Renal cortex interstitium (tissue), 11 donors: ENCODE measurements around the gene STON2. TPM values are rescaled to one million over a fixed set of nuclear protein-coding genes. Genes with fewer than 3 reads are reported as not detected.
A peak's percentile ranks its signal among the peaks of the same experiment; 100 is the strongest.

Experiments used
- DNase-seq, 11 donors: peaks; one replicate each; pipeline ENCODE4 v3.0.0-alpha.2; 2013; ENCODE audit warnings: low read depth in 9 of 11, low spot score in 4 of 11; ENCODE audit errors: extremely low read depth in 1 of 11
- polyA plus RNA-seq, 3 donors: library from polyadenylated mRNA; unstranded; fragments of 120-200 nt; gene quantifications; one replicate each; pipeline ENCODE4 v1.2.1, GENCODE V29; 2013; ENCODE audit not compliant: insufficient read length in 3 of 3

STON2 gene
- polyA plus RNA-seq, 3 donors: 44.0 to 52.0 (median 50.5) TPM

DNA sequence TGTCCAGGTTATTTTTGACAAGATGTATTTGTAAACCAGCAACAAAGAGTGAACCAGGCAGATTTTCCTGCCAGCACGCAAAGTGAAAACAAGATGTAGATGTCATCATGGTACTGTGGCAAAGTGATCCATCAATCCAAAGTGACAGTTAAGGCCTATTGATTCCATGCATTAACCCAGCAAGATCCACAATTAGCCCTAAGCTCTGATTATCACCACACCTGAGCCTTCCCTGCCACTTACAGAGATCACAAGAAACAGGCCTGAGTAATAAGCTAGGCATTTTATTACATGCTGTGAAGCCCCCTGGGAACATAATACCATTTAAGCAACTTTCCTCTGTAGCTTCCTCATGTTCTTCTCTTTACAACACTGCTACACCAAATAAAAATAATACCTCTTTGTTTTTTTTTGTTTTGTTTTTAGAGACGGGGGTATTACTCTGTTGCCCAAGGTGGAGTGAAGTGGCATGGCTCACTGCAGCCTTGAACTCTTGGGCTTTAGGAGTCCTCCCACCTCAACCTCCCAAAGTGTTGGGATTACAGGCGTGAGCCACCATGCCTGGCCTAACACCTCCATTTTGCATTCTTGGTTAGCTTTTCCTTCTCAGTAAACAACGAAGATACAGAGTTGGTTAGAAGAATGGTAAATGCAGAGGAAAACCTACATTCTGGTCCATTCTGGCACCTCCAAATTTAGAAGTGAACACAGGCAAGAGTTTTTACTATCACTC is 85.5 kb downstream of the STON2 start:
- DNase-seq: no peak

DNA sequence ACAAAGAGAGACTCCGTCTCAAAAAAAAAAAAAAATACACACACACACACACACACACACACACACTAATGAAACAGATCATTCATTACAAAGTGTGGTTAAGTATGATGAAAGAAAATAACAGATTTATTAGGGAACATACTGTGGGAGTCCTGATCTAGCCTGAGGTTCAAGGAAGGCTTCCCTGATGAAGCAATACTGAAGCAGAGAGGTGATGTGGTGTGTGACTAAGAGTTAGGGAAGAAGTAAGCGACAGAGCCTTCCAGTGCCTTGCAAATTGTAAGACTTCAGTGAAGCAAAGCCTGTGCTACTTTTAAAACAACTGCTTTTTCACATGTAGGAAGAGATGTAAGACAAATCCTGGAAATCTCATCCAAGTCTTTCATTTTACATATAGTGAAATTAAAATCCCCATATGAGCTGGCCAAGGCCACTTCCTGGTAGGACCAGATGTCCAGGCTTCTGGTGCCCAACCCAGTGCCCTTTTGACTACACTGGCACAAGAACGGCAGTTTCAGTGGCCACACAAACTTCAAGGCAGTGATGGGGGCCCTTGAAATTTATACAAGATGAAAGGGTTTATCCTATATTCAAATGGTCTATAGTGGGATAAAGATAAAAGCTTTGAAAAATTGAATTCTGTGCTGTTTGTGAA is 86.2 kb downstream of the STON2 start:
- no peak for DNase-seq

DNA sequence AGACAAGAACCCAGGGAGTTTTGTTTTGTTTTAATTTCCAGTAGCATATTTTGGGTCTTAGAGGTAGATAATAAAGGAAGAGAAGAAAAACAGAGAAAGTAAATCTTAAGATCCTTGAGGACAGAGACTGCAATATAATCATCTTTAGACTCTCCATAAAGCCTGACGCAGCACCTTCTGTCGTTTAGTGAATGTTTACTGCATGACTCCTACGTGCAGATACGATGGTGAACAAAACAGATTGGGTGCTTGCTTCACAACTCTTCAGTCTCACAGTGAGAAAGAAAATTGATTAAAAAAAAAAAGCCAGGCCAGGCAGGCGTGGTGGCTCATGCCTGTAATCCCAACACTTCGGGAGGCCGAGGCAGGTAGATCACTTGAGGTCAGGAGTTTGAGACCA is 86.9 kb downstream of the STON2 start:
- no peak for DNase-seq

DNA sequence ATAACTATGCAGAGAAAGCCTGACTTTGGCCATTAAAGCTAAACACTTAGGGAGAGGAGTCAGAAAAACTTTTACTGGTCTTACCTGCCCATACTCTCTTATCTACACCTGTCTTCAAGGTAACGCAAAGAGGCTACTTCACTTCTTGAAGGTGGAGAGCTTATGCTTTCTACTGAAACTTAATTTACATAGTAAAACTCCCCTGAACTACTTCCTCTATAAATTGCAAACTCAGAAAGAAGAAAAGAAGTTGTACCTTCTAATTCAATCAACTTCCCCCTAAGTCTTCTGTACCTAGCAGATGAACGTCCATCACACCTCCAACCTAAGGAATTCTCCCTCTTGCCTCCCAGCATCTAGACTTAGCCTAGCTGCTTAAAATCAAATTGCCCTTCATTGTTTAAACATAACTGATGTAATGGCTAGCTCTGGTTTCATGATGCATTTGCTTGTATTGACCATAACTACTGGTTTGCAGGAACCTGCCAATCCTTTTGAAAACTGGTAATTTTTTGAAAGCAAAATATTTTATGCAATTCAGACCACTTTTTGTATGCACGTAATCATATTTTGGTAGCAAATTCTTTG is 87.7 kb downstream of the STON2 start:
- no peak for DNase-seq

DNA sequence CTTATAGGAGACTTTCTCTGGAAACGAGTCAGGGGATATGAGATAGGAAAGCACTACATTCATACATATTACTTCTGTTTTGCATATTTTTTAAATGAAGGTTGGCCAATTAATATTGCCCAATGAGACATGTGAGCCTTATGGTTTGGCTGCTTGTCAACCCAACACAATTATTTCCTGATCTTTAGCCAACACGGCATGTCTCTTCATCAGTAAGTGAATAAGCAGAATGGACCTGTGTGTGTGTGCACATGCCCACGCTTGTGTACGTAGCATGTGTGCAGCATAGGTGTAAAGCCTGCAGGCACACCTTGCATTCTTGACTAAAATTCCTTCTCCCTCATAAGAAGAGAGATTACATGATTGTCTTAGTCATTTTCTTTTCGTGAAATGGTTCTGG is 88.3 kb downstream of the STON2 start:
- DNase-seq: no peak

DNA sequence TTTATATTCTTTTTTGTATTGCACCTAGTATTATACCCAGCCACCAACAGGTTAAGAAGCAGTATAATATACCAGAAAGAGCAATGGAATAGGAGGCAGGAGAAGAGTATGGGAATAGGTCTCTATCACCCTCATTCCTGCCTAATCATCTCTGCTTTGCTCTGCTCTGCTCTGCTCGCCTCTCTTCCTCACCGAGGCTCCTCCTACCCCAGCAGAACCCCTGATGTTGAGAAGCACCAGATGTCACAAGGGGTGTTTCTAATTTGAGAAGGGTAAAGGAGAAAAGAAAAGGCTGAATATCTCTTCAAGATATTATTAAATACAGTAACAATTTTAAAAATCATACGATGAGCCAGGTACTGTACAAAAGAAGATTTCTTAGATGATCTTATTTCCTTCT is 89.0 kb downstream of the STON2 start:
- DNase-seq: no peak

DNA sequence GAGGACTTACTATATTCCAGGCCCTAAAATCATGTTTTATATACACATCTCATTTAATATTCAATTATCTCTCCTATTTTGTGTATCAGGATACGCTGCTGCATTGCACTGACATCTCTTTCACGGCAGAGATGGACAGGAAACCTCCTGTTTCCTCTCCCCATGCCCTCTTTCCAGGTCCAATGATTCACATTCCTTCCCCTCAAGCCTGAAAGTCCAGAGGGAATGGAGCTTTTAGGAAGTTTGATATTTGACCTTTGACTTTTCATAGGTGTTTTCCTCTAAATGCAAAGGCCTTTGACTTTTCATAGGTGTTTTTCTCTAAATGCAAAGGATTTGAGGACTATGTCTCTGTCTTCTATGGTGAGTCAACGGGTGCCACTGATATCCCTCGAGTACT is 89.5 kb downstream of the STON2 start:
- DNase-seq: no peak

DNA sequence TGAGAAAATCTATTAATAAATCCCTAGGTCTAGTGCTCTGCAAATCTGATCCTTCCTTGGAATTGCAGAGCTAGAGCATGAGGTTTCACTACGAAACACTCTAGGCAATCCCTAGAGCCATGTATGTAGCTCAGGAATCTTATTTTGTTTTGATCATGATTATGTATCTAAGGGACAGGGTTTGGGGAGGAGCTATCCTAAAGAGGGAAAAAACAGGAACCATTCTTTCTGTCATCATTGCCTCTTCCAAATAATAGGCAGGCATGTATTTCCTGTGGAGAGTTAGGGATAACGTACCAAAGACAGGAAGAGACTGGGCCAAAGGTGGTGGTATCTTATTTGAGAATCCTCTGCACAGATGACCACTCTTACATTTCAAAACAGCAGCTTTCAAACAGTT is 90.6 kb downstream of the STON2 start:
- no peak for DNase-seq

DNA sequence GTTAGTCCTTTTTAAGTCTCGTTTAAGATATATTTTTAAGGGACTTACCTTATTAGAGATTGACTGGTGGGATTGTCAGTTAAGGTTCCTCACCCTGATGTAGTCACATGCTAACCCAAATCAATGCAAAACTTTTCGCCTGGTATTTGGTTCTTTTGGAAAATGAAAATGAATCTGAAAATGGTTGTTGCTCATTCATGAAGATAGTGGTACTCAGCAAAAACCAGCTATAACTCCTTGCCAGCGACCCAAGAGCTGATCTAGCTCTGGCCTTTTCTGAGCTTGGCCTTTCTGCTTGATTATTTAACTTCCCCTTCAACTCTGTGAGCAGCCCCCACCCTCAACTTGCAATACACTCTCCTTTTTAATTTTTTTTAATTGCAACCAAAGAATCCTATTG is 94.4 kb downstream of the STON2 start:
- DNase-seq: no peak

DNA sequence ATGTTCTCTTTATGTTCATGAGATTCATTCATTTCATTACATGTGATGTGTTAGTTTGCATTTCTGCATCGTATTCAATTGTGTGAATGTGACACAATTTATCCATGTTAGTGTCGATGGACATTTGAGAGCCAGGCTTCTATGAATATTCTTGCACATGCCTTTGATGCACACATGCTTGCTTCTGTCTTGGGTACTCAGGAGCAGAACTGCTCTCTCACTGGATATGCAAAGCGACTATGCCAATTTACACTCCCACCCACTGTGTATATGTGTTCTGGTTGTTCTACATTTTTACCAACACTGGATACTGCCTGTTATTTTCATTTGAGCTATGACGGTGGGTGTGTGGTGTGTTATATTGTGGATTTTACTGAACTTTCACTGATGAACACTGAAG is 95.1 kb downstream of the STON2 start:
- no peak for DNase-seq

DNA sequence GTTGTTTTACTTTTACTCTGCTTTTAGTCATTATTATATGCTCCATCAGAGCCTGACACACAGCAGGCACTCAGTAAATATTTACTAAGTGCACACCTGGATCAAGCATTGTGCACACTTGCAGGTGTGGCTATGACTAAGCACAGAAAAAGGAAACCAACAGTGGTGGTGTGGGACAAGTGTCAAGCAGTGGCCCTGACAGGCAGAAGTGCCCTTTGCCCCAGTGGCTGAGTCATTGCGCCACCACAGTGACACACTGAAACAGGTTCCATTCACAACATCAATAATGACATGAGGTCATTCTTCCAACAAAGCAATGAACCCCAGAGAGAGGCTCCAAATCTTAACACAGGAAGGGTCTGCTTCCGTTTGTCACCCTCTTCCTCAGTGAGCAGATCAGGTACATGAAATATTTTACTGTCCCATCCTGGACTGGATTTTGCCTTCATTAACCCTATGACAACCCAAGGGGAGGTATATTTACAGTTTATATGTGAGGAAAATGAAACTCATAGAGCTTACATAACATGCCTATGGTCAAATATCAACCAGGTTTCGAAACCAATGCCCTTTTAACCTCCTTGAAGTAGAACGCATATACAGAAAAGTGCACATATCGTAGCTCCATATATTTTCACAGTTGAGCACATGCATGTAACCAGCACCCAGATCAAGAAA is 96.7 kb downstream of the STON2 start:
- peak in 1 of 11 donors; percentile 22 for DNase-seq

DNA sequence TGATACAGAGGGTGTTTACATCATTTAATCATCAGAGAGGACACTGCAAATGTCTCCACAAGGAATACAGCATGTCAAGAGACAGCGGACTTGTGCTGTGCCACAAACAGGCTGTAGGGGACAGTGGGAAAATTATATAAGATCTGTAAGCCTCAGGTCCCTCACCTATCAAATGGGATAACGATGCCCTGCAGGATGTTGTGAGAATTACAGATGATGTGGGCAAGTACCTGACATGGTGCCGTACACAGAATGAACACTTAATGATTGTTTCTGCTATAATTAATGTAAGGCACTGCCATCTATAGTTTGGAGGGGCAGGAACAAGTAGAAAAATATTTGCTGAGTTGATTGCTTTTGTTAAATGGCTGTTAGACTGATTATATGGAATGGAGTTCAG is 97.5 kb downstream of the STON2 start:
- DNase-seq: no peak

DNA sequence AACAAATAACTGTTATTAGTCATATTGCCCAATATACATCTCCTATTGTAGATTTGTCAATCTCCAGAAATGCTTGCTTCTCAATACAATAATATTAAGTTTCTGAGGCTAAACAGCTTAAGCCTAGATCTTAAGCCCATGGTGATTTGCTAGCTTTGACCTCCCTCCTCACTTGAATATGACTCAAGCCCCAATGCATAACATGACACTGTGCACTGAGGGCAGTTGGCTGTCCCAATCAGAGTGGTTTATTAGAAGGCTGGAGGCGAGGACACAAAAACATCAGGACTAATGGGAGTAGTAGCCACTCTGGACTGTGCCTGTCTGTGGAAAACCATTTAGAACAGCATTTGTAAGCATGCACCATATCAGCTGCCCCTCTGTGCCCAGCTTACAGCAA is 98.3 kb downstream of the STON2 start:
- DNase-seq: no peak

DNA sequence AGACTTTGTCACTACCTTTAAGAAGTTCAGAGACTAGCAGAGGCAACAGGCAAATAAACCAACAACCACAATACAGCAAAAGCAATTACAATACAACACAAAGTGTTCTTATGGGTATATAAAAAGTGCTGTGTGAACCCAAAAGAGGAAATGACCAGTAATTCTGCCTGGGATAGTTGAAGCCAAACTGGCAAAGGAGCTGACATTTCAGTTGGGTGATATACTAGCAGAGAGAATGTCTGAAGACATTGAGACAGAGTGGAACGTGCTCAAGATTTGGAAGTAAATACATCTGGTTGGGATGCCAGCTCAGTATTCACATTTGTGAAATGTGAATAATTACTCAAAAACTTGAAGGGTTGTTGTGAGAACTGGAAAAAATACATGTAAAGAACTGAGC is 98.8 kb downstream of the STON2 start:
- DNase-seq: no peak

DNA sequence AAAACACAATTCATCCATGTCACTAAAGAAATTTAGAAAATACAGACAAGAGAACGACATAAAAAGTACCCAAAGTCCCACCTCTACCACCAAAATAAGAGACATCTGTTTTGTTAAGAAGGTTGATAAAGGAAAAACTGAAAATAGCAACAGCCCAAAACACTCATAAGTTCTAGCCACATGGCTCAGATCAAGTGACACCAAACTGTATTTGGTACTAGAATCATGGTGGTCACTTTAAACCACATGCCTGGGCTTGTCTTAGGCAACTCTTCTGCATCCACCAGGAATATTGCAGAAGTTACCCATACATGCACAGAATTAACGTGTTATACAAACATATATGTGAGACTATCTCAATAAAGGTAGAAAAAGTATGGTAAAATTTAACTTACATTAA is 101.2 kb downstream of the STON2 start:
- DNase-seq: no peak

DNA sequence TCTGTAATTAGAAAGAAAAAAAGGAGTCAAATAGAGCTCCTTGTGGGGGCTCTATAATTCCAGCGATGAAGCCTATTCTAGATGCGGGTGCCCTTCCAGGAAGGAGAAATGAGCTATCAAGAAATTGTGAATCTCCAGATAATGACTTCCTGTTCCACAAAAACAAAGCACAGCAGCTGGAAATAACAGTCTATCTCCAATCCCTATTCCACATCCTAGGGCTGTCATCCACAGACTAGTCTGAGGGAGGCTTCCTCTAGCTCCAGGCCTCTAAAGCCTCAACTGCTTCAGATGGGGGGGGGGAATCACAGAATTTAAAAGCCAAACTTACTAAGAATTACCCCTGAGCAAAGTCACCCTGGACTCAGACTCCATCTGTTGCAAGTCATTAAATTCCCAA is 102.0 kb downstream of the STON2 start:
- no peak for DNase-seq

DNA sequence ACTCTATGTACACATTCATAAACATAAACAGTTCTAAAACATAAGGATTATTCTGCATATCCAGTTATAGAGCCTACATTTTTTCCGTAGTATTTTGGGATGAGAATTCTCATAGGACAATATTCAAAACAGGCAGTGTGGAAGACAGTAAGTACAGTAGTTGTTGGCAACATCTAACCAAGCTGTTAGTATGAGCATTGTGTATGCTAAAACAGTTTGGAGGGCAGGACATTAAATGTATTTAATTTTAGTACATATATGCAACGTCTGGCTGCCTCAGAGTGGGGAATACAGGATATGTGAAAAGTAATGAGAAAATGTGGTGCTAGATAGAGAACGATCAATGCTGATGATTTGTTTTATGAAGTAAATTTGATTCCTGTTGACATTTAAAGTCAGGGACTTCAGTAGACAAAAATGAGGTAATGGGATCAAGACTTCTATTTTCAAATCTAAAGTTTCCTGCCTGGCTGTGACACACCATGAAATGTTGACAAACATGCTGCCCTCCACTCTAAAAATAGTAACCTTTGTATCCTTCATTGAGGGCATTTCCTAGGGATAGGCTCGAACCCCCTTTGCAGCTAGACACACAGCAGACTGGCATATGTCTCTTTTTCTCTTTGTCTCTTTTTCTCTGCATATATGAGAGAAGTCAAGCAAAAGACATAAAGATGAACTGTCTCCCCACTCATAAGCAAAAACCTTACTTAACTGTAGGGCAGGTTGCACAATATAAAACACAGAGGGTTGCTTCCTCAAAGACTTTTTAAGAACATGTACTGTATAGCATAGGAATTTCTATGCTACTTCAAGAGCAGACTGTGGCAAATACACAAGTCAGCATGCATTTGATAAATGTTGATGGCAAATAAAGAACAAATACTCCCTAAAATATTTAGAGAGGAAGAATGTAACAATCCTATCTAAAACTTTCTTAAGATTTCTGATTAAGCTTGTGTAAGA is 103.9 kb downstream of the STON2 start:
- no peak for DNase-seq

DNA sequence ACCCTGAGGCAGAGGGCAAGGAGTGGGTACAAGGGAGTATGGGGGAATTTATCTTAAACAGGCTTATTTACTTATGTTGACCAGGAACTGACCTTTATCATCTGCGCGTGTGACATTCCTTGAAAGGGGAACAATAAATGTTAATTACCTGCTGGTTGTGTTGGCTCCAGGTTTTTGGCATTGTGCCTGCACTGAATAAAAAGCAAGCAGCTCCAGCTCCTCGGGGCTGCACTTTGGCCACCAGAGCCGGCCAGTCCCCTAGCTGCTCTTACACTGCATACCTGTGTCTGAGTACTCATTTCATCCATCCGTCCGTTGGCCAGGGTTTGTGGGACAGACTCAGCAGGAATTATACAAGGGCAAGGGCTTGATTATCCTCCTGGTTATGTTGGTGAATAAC is 110.6 kb downstream of the STON2 start:
- no peak for DNase-seq
